HG03066 (cell line): ENCODE results near the gene MYO18B.

Experiments
- ATAC-seq: cut with Tn5 transposase; IDR thresholded peaks from one replicate; pipeline ENCODE4 v1.9.1; 2021; ENCODE audit warnings: low read depth; ENCODE audit not compliant: unreplicated experiment

Gene MYO18B

DNA sequence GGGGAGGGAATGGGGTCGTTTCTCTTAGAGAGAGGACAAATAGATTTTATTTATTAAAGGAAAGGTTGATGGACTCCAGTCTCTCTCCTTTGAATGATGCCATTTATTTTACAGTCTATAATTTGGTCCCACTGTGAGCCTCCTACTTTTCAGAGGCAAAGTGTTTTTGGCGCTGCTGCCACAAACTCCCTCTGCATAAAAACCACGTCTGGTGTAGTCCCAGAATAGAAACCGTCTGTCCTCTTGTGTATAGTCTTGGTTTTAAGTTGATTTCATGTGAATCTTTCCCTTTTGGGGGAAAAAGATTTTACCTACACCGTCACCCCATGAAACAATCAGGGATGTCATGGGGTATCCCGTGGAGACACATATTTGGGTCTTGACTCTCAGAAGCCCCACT, 283.6 kb downstream of the MYO18B start:
- ATAC-seq = no peak

DNA sequence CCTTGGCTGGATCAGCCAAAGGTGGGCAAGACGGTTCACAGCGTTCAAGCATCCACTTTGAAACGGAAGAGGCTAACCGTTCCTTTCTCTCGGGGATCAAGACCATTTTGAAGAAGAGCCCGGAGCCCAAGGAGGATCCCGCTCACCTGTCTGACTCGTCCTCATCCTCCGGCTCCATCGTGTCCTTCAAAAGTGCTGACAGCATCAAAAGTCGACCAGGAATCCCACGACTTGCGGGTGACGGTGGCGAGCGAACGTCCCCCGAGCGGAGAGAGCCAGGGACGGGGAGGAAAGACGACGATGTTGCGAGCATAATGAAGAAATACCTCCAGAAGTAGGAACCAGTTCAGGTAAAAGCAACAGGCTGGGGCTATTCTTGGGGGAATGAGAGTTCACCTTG, 285.4 kb downstream of the MYO18B start:
- no peak for ATAC-seq

DNA sequence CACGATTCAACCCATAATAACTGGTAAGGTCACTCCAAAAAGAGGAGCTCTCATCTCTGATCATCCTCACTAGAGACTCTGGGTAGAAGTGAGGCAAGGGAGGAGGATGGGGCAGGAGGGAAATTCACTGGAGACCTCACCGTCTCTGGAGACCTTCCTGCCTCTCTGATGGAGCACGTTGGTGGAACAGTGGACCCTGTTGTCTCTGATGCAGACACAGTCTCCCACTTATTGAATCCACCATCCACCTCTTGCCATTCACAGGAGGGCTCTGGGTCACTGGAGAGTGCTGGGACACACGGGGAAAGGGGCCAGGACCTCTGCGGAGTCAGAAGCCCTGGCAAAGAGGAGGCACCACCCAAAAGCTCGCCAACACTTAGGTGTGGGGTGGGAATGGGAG, 289.7 kb downstream of the MYO18B start:
- ATAC-seq = no peak

DNA sequence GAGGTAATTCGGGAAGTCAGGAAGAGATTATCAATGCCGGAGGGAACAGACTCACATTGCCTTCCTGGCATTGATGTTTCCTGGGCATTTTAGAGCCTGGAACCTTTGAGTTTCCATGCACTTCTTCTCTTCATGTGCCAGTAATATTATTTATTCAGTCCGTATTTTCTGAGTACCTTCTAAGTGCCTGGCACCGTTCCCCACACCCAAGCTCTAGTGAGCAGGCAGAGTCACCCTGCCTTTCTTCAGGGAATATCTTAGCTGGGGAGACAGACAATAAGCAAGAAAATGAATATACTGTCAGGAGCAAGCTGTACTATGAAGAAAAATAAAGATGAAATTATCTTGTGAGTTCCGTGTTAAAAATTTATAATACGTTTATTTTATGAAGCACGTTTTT, 291.1 kb downstream of the MYO18B start:
- no peak for ATAC-seq

DNA sequence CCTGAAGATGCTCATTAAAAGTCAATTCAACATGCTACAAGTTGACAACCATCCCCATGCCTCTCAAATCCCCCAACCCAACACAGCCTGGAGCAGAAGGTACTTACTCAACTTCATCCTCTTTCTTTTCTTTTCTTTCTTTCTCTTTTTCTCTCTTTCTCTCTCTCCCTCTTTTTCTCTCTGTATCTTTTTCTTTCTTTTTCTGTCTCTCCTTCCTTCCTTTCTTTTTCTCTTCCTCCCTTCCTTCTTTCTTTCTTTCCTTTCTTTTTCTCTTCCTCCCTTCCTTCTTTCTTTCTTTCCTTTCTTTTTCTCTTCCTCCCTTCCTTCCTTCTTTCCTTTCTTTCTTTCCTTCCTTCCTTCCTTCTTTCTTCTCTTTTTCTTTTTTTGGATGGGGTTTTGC, 291.6 kb downstream of the MYO18B start:
- ATAC-seq = no peak

DNA sequence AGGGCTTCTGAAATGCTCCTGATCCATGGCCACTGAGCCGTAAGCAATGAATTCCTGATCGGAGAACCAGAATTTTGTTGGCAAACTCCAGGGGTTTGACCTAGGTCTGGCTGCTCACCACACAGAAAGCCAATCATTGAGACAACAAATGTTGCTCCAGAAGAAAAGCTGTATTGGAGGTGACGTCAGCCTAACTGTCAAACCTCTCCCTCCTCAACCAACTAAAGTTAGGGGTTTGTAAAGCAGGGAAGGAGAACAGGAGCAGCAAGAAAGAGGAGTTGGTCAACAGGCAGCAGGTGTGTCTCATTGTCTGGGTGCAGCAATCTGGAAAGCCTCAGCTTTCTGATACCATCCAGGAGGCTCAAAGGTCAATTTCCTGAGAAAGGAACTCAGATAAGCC, 293.5 kb downstream of the MYO18B start:
- ATAC-seq = no peak

DNA sequence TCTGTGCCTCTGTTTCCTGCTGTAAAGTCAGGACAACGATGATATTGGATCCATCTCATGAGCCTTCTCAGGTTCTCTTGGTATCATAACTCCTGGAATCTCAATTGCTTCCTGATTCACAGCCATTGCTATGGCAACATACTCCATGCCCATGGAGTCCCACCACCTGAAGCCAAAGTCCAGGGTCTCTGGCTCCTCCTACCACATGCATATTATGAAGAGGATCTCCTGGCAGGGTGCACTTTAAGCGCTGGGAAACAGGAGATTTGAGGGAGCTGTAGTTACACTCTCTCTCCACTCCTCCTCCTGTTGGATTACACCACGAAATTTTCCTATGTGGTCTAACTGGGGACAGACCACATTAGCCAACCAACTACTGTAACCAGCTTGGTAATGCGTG, 296.4 kb downstream of the MYO18B start:
- ATAC-seq = no peak

DNA sequence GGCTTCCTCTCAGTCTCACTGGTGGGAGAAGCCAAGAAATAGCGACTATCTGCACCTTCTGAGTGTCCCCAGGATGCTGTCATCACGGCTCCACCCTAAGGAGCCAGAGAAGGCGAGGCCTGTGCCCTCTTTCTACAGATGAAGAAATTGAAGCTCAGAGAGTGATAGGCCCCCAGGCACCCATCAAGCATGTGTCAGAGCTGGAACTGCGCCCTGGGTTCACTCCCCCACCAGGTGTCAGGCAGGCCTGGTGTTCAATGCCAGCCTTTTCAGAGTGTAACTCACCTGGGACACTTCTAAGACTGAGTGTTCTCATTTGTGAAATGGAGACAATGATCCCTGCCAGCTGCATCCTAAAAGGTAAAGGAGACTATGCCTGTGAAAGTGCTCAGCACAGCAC, 299.9 kb downstream of the MYO18B start:
- ATAC-seq = no peak

DNA sequence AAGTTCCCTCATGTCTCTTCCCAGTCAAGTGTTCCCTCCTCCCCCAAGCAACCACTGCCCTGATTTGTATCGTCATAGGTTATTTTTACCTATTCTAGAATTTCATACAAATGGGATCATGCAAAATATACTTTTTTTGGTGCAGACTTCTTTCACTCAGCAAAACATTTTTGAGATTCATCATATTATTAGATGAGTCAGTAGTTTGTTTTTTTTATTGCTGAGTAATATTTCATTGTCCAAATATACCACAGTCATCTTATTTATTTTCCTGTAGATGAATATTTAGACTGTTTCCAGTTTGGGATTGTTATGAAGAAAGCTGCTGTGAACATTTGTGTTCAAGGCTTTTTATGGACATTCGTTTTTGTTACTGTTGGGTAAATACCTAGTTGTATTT, 301.0 kb downstream of the MYO18B start:
- ATAC-seq = no peak

DNA sequence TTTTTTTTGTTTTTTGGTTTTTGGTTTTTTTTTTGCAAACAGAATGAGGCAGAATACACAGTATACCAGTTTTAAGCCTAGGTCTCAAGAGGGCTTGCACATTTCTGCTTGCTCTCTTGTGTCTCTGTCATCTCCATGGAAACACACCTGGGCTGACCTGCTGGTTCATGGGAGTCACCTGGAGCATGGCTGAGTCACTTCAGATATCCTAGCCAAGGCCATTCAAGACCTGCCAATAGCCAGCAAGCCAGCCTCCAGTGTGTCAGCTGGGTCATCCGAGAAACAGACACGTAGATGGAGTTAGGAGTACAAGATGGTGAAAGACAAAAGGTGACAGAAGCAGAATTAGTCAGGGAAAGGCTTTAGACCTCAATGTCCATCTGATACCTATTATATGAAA, 303.1 kb downstream of the MYO18B start:
- ATAC-seq = no peak

DNA sequence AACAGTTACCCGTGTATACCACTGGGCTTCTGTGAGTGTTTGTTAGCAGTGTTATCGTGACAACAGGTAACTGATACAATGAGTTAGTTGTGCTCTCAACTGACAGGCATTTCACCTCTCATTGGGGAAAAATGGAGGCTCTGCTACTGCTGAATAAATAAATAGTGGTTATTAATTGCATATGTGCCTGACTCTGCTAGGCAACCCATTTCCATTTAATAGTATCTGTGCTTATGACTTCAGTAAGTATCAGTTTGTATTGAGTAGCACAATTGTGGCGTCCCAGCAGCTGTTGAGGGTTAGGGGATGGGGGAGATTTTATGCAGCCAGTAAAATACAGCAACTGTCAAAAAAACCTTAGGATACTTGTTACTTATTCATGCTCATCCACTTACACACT, 303.9 kb downstream of the MYO18B start:
- ATAC-seq = no peak

DNA sequence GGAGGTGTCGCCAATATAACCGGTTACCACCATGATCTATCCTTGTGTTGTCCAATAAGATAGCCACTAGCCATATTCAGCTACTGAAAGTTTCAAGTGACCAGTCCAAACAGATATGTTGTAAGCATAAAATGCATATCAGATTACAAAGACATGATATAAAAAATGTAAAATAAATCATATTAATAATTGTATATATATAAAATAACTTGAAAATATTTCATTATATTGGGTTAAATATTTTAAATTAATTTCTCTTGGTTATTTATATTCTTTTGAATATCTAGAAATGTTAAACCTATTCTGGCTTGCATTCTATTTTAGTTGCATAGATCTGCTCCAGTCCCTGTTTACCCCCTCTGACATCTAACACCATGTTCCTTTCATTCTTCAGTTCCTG, 305.5 kb downstream of the MYO18B start:
- ATAC-seq = no peak

DNA sequence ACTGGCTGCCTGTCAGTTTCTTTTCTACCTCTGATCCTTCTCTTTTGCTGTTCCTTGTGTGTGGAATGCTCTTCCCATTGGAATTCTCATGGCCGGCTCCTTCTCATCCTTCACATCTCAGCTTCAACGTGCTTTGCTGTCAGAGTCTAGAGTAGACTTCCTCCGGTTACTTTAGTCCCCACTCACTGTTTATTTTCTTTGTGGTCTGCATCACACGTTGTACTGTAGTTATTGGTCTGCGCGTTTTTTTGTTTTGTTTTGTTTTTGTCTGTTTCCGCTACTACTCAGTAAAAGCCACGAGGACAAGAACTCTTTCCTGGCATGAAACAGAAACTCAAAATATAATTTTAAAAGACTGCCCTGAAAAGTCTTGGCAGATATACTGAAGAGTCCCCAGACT, 305.9 kb downstream of the MYO18B start:
- no peak for ATAC-seq

DNA sequence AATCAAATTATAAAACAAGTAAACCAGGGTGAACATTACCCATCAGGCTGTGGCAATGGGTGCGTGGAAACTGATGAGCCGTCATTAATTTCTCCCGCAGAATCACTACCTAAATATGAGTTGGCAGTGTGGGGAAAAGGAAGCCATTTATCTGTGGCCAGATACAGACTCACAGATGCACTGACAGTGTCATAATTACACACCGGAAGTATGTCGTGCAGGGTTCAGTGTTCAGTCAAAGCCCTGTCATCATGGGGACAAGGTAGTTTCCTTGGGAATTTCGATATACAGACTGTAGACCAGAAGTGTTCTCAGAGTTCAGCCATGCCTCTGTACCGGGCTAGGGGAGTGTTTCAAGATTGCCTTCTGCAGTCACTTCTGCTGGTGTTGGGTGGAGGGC, 308.1 kb downstream of the MYO18B start:
- ATAC-seq = no peak

DNA sequence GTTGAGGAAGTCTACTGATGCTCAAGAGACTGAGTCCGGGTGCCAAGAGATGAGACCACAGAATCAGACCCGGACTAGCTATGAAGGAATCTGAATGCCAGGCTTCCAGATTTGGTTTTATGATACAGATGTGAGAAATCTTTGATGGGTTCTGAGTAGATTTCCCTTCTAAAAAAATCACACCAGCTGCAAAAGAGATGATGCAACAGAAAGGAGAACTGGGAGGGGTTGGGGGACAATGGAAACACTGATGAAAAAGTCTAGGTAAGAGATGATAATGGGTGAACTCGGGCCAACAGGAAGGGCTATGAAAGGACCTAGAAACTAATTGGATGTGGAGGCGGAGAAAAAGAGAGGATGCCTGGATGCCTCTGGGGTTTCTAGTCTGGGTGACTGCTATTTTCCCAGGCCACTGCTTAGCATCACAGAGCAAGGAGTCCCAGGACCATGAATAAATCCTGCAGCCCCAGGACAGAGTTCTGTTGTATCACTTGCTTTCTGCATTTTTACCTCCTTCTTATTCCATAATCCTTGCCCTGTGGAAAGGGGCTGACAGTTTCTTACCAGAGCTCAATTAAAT, 311.8 kb downstream of the MYO18B start:
- no peak for ATAC-seq

DNA sequence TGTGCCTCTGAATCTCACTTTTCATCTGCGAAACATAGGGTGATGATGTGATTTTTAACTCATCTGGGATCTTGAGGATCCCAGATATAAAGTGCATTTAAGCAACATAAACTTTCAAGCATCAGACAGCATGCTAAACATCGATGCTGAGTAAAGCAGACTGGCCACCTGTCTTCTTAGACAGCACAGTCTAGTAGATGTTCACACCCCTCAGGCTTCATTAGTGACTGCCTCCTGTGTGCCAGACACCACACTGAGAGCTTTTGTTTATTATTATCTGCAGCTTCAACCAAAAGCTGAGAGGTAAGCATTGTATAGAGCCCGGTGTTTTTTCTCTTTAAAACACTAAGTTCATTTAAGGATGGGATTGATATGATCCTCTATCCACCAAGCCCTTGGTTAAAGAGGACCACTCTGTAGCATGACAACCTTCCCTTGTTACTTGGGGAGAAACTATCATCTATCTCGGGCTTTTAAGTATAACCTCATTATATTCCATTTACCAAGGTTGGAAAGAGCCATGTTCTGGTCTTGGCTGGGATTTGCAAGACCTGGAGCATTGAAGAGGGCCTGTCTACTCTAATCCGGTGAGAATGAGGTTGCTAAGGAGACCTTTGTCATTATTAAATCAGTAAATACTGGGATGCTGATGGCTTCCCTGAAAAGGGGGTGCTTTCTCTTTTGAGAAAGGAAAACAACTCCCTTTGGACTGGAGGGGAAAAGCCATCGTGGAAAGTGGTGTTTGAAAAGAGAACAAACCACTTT, 313.0 kb downstream of the MYO18B start:
- no peak for ATAC-seq

DNA sequence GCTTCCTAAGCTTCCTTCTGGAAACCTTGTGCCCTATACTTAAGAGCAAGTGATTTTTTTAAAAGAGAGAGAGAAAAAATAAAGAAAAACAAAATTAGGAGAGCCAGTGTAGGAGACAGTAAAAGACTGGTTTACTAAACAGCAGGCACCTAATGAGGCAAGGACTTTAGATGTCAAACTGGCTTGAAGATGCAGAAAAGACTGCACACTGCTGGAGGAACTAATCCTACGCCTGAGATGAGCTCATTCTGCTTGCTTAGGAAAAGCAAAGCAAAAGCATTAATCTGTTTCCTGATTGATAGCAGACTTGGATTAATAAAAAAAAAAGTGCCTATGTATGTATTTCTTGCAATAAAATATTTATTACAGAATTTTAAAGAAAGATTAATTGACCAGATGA, 313.7 kb downstream of the MYO18B start:
- no peak for ATAC-seq

DNA sequence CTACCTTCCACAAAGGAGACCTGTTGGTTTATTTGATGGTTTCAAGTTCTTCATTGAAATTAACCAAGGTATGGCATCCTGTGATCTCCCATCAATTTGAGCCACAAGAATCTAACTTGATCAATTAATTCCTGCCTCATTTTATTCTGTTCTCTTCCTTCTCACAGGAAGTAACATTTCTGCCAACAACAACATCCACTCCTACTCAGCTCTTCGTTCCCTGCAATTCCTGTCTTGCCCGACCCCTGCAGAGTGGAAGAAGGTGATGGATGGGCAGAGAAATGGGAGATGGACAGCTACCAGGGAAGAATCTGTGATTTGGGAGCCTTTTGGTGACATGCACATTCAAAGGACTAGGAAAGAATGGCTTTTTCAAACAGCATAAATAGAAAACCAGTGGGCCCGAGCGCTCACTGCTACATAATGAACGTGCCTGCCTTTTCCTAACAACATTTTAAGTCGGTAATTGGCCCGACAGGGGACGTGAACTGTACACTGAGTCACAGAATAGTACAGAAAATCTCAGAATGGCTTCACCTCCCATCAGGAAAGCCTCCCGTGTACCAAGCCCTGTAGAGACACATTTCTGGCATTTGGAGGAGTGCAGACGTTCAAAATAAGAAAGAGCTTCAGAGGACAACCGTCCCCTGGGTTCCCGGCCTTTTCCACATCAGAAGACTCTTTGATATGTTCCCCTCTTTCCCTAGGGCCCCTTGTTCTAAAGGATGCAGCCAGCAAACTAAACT, 314.6 kb downstream of the MYO18B start:
- ATAC-seq = no peak

DNA sequence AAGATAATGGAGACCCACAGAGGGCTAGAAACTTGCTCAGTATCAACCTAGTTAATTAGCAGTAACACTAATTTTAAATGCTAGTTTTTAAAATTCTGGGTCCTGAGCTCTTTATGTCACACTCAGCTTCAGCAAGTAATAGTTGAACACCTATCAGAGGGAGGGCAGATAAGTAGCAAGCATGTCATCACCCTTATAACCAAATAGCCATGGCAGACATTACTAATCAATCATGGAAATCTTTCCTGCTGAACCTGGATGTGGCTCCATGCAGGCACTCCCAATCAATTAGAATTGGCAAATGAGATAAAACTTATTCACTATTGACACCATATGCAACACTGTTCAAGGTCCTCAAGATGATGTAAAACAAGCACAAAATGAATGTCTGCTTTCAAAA, 315.7 kb downstream of the MYO18B start:
- no peak for ATAC-seq

DNA sequence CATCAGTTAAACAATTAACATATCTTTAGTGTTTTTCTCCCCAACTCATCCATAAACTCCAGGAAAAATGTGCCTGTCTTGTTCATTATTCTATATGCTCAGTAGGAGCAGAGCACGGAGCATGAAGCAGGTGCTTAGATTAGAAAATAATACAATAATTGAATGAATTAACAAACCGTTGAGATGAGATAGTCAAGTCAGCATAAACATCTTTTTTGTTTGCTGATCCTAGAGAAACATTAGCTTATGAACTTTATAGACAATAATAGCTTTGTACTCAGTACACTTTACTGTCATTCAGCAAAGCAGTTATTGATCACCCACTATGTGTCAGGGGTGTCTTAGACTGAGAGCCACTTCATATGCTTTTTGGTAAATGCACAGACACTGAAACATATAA, 322.1 kb downstream of the MYO18B start:
- no peak for ATAC-seq

DNA sequence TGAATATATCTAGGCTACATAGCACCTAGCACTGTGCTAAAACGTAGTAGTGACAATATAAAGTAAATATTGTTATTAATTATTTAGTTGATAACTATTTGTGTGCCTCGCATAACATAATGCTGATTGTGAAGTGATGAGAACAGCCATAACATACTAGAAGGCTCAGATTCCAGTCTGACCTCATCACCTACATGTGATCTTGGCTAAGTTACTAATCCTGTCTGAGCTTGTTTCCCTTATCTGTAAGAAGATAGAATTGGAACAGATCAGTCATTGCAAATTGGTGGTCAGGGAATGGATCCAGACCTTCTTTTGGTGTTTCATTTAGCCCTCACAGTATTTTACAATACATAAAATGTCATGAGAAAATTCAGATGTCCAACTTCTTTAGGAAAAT, 323.9 kb downstream of the MYO18B start:
- no peak for ATAC-seq

DNA sequence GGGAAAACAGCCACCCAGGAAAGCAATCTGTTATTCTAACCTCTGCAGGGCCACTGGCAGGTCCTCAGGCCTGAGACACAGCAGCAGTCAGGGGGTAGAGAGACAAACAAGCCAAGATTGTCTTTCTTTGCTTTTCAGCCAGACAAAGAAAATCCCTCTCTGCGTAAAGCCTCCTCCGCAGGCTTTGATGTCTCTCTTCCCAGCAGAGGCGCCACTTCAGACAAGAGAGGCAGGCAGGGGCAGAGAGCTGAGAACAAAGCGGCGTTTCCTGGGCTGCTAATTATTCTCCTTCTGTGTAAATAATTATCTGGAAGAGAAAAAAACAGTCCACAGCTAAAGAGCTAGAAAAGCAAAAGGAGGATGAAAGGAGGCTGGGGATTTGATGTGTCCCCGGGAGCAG, 324.5 kb downstream of the MYO18B start:
- no peak for ATAC-seq
